GM19035 (cell line): ENCODE results near the gene TRIP13.
"Not testable (repeated sequence)": the region's sequence is repeated elsewhere in the genome, so short reads cannot be mapped to it uniquely, and the experiment has no call there.

Source experiments
- ATAC-seq: cut with Tn5 transposase; IDR thresholded peaks from one replicate; pipeline ENCODE4 v1.9.1; 2021; ENCODE audit not compliant: unreplicated experiment

Gene TRIP13

GRCh38 chr5:889075-889710, 3.5 kb upstream of the TRIP13 start:
- ATAC-seq: no peak

- no peak for ATAC-seq
These were observed 1.4 kb upstream of the TRIP13 start for GRCh38 chr5:891117-891836.

- peak; percentile 4 for ATAC-seq
These were observed 769 bp upstream of the TRIP13 start for GRCh38 chr5:891837-892393.

GRCh38 chr5:893137-893506, 438 bp downstream of the TRIP13 start:
- ATAC-seq: peak; percentile 25

GRCh38 chr5:893711-894110, 1.0 kb downstream of the TRIP13 start:
- no peak for ATAC-seq

- no peak for ATAC-seq
These were observed 8.1 kb downstream of the TRIP13 start for GRCh38 chr5:900781-901180.

GRCh38 chr5:902129-902916, 9.6 kb downstream of the TRIP13 start:
- no peak for ATAC-seq

- no peak for ATAC-seq
These were observed 11.0 kb downstream of the TRIP13 start for GRCh38 chr5:903756-904096.

GRCh38 chr5:905139-905642, 12.5 kb downstream of the TRIP13 start:
- no peak for ATAC-seq

- no peak for ATAC-seq
These were observed 14.8 kb downstream of the TRIP13 start for GRCh38 chr5:907366-907910.

- ATAC-seq: no peak
These were observed 15.5 kb downstream of the TRIP13 start for GRCh38 chr5:908172-908571.

GRCh38 chr5:909086-909485, 16.4 kb downstream of the TRIP13 start:
- no peak for ATAC-seq

GRCh38 chr5:909994-910768, 17.5 kb downstream of the TRIP13 start:
- no peak for ATAC-seq

GRCh38 chr5:910769-911160, 18.1 kb downstream of the TRIP13 start:
- no peak for ATAC-seq

GRCh38 chr5:911601-912000, 18.9 kb downstream of the TRIP13 start:
- ATAC-seq: no peak

- ATAC-seq: no peak
These were observed 19.8 kb downstream of the TRIP13 start for GRCh38 chr5:912280-913091.

- no peak for ATAC-seq
These were observed 21.5 kb downstream of the TRIP13 start for GRCh38 chr5:914174-914573.

GRCh38 chr5:914612-915011, 21.9 kb downstream of the TRIP13 start:
- ATAC-seq: no peak

- not testable (repeated sequence) for ATAC-seq
These were observed 22.7 kb downstream of the TRIP13 start for GRCh38 chr5:915346-915745.

- no peak for ATAC-seq
These were observed 23.3 kb downstream of the TRIP13 start for GRCh38 chr5:915946-916345.
